ENCODE measurements around the gene QRFP. TPM values are rescaled to one million over a fixed set of nuclear protein-coding genes. Genes with fewer than 3 reads are reported as not detected.
A peak's percentile ranks its signal among the peaks of the same experiment; 100 is the strongest.
"Not testable (repeated sequence)": the region's sequence is repeated elsewhere in the genome, so short reads cannot be mapped to it uniquely, and the experiment has no call there.

Gene QRFP
- total RNA-seq, 1 experiment from 2014 or later: not detected

DNA sequence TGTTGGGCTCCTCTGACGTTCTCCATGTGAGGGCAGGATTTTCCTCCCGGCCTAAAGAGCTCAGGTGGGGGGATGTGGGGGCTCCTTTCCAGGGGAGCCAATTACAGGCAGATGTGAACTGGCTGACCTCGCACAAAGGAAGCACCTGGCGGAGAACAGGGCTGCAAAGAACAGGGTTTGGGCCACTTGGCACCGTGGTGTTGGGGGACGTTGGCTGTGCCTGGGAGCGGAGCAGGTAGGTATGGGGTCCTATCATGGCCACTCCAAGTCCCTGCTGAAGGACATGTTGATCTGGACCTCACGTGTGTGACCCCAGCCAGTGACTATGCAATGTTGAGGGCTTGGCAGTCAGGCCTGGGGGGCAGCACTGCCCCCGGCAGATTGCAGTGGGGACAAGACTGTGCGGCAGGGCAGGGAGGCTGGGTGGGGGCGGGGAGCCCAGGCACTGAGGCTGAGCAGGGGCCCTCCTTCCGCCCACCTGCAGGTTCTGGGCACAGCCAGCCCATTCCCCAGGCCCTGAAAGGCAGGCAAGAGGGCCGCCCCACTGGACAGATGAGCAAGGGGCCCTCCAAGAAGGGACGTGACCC is 23.0 kb upstream of the QRFP start:
- no peak for DNase-seq (ENCODE audit: low spot score)

DNA sequence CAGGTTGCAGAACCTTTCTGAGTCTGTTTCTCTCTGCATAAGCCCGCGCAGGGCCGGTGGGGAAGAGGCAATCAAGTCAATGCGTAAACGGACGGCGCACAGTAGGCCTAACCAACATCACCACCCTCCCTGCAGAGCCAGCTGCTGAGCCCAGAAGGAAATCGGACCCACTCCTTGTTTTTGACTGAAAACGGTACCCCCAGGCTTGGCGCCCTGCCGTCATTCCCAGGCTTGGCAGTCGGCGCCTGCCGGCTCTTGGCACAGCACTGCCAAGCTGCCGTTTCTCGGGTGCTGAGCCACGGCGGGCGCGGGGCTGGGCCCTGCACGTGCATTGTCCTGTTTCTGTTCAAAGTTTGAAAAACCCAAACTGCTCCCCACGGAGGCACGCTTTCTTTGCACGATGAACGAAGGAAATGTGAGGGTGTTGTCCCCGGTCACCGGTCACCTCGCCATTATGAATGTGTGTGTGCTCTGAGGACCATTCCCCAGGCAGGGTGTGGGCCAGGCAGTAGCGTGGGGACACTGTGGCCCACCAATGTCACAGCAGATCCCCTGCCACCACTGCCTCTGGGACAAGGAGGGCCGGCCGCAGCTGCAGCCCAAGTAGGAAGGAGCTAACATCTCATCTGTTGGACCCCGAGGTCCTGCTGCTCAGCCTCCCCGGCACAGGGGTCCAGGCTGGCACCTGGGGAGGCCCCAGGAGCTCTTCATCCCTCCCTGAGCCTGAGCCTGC is 22.4 kb upstream of the QRFP start:
- DNase-seq (ENCODE audit: low spot score): no peak

DNA sequence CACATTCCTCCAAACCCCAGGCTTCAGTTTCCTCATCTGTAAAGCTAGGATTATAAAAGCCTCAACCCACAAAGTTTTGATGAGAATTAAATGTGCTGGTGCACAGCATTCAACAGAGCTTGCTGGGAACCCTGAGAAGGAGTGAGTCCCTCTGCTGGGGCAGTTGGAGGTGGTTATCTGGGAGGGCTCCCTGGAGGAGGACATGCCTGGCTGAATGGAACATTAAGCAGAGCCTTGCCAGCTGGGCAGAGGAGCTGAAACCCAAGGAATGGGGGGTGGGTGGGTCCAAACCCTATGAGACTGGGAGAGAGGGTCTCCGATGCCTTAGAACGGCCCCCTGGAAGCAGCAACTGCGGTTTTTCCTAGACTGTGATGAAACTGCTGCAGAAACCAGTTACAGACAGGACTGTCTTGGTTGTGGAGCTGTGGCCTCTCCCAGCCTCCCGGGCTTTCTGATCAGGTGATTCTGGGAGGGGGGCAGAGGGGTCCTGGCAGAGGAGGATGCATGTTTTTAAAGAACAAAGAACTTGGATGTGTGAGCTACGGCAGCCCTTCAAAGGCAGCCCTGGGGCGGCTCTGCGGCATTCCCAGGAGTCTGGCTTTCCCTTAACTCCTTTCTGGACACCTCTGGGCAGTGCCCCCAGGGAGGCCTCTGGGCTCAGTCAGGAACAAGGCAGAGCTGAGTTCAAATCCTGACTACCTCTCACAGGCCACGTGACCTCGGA is 21.7 kb upstream of the QRFP start:
- DNase-seq (ENCODE audit: low spot score): no peak

DNA sequence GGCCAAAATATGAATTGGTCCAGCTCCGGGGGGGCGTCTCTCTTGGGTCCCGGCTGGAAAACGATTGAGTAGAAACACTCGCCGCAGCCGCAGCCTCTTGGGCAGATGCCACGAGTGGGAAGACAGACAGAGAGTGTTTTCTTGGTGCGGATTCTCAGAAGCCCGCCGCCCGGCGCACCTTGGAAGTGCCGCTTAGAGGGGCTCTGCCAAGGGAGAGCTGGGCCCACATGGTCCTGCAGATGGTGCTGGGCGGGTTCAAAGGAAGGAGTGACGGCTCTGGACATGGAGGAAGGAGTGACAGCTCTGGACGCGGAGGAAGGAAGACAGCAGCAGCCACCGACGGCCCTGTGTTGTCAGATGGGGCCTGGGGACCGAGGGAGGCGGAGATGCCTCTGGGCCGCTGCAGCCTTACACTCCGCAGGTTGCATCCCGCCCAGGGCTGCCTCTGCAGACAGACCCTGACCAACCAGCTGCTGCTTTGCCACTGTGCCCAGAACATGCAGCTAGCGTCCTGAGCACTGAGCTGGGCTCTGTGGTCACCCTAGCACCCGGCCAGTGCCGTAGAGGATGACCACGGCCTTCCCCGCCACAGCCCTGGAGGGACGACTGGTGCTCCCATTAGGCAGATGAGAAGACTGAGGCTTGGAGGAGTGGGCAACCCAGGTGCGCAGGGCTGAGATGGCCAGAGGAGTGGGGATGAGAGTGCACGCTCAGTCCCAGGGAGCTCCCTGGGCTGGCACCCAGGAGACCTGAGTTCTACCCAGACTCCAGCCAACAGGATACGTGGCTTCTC is 20.8 kb upstream of the QRFP start:
- no peak for DNase-seq (ENCODE audit: low spot score)

DNA sequence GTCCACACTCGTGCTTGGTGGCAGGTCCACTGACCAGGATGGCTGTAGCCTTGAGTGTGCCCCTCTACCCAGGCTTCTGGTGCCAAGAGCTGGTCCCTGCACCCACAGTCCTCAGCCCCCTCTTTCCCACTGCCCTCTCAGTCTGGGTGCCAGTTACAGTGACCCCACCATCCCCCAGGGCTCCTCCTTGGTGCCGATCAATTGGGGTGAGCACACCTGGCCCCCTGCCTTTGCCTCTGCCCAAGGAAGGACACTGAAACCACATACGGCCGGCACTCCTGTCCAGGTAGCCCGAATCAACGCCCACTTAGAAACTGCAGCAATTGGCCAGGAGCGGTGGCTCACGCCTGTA is 18.5 kb upstream of the QRFP start:
- no peak for DNase-seq (ENCODE audit: low spot score)

DNA sequence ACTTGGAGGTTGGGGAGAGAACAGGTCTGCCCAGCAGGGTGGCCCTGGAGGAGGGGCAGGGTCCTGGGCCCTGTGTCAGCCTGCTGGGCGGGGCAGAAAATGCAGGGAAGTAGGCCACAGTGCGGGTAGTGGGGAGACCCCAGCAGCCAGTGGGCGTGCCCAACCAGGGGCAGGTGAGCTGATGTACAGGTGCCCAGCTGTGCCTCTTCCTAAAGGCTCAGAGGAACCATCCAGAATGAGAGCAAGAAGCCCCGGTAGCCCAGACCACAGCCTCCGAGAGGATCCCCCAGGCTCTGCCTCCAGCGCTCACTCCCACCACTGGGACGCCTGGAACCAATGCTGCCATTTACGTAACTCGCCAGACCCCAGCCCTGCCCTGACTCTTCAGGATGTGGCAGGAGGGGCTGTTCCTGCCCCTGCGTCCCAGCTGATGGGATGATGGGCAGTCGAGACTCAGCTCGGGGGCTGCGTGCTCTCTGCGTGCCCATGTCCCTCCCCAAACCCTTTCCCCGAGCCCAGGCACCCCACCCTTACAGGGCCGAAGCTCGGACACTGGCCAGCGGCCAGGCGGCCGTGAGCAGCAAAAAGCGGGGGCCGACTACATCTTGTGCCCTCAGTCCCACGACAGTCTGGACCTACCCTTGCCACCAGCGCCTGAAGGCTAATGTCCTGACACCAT is 17.9 kb upstream of the QRFP start:
- no peak for DNase-seq (ENCODE audit: low spot score)

DNA sequence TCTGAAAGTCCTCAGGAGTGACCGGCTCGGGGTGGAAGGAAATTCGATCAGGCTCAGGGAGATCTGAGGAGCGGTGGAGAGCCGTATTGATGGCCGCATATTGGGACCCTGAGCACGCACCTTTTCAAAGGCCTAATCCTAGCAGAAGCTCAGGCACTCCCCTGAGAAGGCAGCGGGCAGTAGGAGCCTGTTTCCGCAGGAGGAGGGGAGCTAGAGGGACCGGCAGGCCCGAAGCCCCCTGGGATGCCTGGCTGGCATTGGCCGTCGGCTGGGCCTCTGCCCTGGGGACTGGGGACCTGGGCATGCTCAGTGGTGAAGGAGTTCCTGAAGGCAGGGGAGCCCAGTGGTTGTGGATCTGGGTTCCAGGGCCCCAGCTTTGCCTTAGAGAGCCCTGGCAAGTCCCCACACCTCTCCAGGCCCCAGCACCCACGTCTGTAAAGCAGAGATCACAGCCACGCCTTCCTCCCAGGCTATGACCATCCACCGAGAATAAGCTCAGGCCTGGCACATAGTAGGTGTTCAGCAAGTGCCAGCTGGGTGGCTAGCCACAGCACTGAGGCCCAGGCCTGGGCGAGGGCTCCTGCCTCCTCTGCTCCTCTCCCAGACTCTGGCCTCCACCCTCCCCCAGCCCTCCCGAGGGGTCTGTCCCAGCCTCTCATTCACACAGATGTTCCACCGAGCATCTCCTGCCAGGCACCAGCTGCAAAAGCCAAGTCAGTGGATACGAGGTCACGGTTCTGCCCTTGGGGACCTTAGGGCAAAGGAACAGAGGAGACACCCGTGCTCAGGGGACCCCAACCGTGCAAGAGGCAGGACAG is 17.2 kb upstream of the QRFP start:
- DNase-seq (ENCODE audit: low spot score): no peak

DNA sequence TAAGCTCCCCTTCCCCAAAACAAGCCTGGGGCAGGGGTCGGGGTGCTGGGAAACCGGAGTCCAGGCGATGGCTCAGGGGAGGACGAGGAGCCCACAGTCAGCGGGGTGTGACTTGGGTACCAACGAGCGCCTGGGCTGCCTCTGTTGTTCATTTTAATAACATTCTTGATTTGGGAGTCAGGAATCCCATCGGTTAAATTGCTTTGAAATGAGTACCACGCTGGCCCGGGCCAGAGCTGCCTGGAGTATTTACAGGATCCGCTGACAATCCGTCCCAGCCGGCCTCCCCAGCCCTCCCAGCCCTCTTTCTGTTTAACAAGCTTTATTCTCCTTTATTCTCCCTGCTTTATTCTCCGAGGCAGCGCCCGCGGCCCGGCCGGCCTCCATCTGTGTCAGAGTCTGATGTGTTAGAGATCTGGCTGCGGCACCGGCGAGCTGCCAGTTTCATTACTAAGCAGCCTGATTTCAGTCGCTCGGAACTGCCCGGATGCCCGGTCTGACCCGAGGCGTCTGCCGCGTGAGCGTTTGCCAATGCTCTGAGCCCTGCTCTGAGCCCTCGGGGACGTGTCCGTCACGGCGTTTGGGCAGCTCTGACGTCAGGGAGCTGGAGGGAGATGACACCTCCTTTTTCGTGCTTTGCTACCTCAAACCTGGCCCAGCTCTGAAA is 16.5 kb upstream of the QRFP start:
- DNase-seq (ENCODE audit: low spot score): peak; percentile 51

DNA sequence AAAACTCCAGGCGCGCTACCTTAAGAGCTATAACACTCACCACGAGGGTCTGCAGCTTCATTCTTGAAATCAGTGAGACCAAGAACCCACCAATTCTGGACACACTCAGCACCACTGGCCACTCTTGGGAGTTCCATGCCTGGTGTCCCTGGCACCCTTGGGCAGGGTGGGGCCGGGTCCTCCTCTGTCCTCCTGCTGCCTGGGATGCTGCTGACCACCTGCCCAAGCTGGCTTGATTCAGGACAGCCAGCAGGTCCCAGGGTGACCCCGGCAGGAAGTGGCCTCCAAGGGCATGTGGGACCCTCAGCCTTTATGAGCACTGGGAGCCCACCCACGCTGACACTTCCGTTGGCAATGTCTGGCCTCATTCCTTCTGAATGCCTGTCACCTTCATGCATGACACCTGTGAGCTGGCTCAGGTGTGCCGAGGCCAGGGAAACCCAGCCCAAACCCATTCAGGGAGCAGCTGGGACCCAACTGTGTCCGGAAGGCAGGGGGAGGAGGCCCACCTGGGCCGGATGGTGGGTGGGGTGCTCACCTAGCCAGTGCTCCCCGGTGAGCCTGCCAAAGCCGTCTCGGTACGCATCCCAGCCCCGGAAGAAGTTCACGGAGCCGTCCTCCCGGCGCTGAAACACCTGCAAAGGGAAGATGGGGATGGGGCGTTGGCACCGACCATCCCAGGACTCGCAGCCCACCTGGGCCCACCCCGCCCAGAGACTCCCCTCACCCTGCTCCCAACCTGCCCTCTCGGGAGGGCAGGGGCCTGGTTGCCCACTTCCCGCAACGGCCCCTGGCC is 14.8 kb upstream of the QRFP start:
- DNase-seq (ENCODE audit: low spot score): no peak

DNA sequence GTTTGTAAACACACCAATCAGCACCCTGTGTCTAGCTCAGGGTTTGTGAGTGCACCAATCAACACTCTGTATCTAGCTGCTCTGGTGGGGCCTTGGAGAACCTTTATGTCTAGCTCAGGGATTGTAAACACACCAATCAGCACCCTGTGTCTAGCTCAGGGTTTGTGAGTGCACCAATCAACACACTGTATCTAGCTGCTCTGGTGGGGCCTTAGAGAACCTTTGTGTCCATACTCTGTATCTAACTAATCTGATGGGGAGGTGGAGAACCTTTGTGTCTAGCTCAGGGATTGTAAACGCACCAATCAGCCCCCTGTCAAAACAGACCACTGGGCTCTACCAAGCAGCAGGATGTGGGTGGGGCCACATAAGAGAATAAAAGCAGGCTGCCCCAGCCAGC is 14.1 kb upstream of the QRFP start:
- DNase-seq (ENCODE audit: low spot score): not testable (repeated sequence)

DNA sequence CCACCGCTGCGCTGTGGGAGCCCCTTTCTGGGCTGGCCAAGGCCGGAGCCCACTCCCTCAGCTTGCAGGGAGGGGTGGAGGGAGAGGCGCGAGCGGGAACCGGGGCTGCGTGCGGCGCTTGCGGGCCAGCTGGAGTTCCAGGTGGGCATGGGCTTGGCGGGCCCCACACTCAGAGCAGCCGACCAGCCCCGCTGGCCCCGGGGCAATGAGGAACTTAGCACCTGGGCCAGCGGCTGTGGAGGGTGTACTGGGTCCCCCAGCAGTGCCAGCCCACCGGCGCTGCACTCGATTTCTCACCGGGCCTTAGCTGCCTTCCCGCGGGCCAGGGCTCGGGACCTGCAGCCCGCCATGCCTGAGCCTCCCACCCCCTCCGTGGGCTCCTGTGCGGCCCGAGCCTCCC is 13.4 kb upstream of the QRFP start:
- not testable (repeated sequence) for DNase-seq (ENCODE audit: low spot score)

DNA sequence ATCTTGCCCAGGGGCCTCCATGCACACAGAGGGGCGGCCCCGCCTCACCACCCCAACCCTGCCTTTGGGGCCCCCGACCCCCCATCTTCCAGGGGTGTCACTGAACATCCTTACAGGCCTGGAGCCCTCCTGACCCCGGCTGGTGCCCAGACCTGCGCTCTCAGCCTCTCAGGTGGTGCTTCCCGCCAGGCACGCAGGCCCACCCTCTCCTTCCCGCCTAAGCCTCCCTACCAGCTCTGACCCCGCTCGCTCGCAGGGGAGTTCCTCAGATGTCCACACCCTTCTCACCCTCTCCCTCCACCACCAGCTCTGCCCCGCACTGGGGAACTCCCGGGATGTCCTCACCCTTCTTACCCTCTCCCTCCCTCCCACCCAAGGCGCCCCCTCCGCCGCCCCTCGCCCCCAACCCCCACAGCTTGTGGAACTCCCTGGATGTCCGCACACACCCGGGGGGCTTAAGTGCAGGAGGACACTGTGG is 12.3 kb upstream of the QRFP start:
- no peak for DNase-seq (ENCODE audit: low spot score)

DNA sequence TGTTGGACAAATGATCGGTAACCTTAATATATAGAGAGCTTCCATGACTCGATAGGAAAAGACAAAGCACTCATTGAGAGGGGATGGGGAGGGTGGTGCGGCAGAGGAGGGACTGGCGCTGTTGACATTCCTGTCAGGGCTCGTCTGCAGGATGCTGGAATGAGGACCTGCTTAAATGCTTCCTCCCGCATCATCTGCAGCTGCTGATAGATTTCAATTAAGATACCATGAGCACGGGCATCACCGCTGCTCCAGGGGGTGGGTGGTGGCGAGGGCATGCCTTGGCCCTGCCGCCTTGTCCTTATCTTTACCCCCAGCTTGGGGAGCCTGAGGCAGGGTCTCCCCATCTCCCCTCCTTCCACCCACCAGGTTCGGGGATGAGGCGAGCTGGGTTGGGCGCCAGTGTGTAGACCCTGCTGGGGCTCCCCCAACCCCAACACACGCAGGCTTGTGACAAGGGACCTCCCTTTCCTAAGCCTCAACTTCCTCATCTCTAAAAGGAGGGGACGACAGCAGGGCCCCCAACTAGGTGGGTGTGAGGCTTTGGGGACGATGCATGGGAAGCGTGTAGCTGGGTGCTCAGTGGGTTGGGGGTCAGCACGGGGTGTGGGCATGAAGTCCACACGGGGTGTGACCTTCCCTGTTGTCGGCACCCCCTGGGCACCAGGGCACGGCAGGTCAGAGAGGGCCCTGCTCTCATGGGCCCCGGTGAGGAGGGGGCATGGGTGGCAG is 11.7 kb upstream of the QRFP start:
- no peak for DNase-seq (ENCODE audit: low spot score)

DNA sequence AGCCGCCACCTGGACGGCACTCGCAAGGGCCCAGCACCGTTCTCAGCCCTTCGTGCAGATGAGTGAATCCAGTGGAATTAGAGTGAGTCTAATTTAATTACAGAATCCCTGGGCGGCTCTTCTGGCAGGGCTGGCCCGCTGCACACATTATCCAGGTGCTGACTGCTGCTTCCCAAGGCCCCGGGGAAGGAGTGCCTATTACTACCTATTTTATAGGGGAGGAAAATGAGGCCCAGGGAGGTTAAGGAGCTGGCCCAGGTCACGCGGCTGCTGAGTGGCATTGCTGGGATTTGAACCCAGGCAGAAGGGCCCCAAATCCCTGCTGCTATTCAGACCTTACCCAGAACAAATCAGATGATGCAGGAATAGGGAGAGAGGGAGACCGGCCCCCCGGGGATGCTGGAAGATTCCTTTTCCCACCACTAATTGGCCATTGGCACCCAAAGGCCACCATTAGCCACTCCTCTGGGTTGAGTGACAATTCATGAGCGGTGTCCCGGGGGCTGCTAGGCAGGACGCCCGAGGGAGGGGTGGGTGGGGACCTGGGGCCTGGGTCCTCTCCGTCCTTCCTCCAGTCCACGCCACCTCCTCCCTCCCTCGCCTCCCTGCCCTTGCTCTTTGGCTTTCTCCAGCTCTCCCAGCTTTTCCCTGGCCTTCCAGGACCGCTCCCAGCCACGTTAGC is 10.3 kb upstream of the QRFP start:
- DNase-seq (ENCODE audit: low spot score): no peak

DNA sequence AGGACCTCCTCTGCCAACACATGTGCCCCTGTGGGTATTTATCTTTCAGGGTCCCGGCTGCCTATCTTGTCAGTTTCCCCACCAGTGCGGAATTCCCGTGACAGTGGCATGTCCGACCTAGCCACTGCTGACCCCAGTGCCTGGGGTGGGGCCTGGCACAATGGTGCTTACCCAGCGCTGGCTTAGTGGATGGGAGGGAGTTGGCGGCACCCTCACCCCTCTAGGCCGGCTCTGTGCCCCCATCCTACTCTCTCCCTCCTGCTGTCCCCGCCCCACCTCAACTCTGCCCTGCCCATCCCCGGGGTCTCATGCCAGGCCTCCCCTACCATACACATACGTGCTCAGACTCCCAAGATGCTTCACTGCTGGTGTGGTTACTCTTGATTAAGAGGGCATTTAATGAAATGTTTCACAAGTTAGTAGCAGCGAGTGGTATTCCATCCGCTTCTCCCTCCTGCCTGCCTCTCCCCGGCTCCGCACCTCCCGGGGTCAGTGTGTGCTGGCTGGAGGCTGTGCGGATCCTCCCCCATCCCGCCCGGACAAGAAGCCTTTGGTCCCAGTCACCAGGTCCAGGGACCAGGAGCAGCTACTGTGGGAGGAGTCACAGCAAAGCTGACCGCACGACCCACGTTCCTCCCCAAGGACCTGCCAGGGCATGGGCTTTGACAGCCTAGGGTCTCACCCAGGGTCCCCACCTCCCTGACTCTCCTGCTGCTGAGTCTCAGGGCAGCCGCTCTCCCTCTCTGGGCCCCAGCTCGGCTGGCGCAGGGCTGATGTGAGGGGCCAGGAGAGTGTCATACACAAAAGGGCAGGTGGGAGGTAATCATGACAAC is 9.5 kb upstream of the QRFP start:
- DNase-seq (ENCODE audit: low spot score): no peak

DNA sequence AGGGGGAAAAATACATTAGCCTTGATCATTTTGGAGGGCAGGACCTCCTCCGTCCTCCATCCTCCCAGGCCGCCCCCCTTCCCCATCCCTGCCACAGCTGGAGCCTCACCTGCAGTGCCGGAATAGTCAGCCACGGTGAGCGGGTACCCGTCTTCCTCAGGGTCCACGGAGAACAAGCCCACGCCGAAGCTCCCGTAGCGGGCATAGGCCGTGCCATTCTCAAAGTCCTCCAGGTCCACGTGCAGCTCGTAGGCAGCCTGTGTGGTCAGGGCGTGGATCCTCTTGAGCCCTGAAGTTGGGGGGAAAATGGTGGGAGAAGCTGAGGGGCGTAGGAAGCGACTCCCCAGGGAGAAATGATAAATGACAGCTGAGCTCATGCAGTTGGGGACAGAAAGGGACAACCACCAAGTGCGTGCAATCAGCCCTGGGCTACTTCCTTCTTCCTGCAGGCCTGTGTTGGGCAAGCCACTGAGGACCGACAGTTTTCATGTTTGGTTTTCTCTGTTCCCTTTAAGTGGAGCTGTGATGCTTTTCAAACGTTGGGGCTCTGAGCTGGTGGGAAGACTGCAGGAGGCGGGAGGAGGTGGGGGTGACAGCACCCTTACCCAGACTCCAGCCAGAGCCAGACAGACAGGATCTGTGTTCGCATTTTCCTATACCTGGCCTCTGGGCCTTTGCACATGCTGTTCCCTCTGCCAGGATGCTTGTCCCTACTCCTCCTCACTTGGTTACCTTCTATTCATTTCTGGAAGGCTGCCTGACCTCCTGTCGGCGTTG is 8.7 kb upstream of the QRFP start:
- DNase-seq (ENCODE audit: low spot score): no peak
